Mononuclear cell (primary cell): ENCODE data around the gene ACVRL1. TPM values are rescaled to one million over a fixed set of nuclear protein-coding genes. Genes with fewer than 3 reads are reported as not detected.

Experiments
- H3K27me3 ChIP-seq: 2 replicates; pipeline ENCODE4 v1.6.0; 2011; ENCODE audit warnings: low read length, control low read depth; ENCODE audit not compliant: insufficient read depth
- H3K4me1 ChIP-seq: 2 replicates; pipeline ENCODE4 v1.5.1; 2011; ENCODE audit warnings: mild to moderate bottlenecking, low read length, control low read depth; ENCODE audit not compliant: insufficient read depth
- H3K4me3 ChIP-seq: 2 replicates; pipeline ENCODE4 v1.5.1; 2011; ENCODE audit warnings: mild to moderate bottlenecking, low read length, moderate library complexity
- H3K9me3 ChIP-seq: 2 replicates; pipeline ENCODE4 v1.5.1; 2011; ENCODE audit warnings: low read depth, mild to moderate bottlenecking, control low read depth, low read length
- total RNA-seq: library from RNA; depleted of rRNA; stranded (reverse); fragments of >200 nt; gene quantifications from one replicate; pipeline ENCODE4 v1.2.3, GENCODE V29; 2012

The ACVRL1 gene
- total RNA-seq, 1 donor = 0.31 TPM

- Histone ChIP-seq H3K4me3 (no peak overlapping the region), H3K9me3 (no peaks in the 10 kb centered on the region), H3K27me3 (no peaks in the 10 kb centered on the region), H3K4me1 (peaks cover 13% of the 10 kb centered on the region)
Measured at GRCh38 chr12:51962737-51963136, 55.4 kb downstream of the ACVRL1 start.

- Histone ChIP-seq H3K27me3 (no peaks in the 10 kb centered on the region), H3K4me1 (peaks cover 13% of the 10 kb centered on the region), H3K4me3 (no peak overlapping the region), H3K9me3 (no peaks in the 10 kb centered on the region)
Measured at GRCh38 chr12:51963477-51963876, 56.2 kb downstream of the ACVRL1 start.

GRCh38 chr12:51969643-51970042, 62.3 kb downstream of the ACVRL1 start:
- Histone ChIP-seq H3K9me3 (no peaks in the 10 kb centered on the region), H3K4me1 (peaks cover 54% of the 10 kb centered on the region), H3K27me3 (no peaks in the 10 kb centered on the region), H3K4me3 (no peak overlapping the region)

GRCh38 chr12:51970904-51971646, 63.8 kb downstream of the ACVRL1 start:
- H3K27me3 ChIP-seq = no peaks in the 10 kb centered on the region
- H3K4me1 ChIP-seq = peaks cover 69% of the 10 kb centered on the region
- no peak overlapping the region for H3K4me3 ChIP-seq
- H3K9me3 ChIP-seq = no peaks in the 10 kb centered on the region

- Histone ChIP-seq H3K27me3 (no peaks in the 10 kb centered on the region), H3K4me1 (peaks cover 77% of the 10 kb centered on the region), H3K4me3 (no peak overlapping the region), H3K9me3 (no peaks in the 10 kb centered on the region)
Measured at GRCh38 chr12:51971679-51972421, 64.5 kb downstream of the ACVRL1 start.

GRCh38 chr12:51972422-51972812, 65.1 kb downstream of the ACVRL1 start:
- no peaks in the 10 kb centered on the region for H3K9me3 ChIP-seq
- H3K4me1 ChIP-seq = peaks cover 82% of the 10 kb centered on the region
- no peaks in the 10 kb centered on the region for H3K27me3 ChIP-seq
- no peak overlapping the region for H3K4me3 ChIP-seq

GRCh38 chr12:51972849-51973273, 65.6 kb downstream of the ACVRL1 start:
- Histone ChIP-seq H3K4me3 (no peak overlapping the region), H3K9me3 (no peaks in the 10 kb centered on the region), H3K4me1 (peaks cover 87% of the 10 kb centered on the region), H3K27me3 (no peaks in the 10 kb centered on the region)

Other genes with a start within 250 kb of the ACVRL1 start
- gene FIGNL2, start 58.8 kb upstream of the ACVRL1 start, total RNA-seq = 0.31 TPM
- gene ANKRD33, start 19.4 kb upstream of the ACVRL1 start, total RNA-seq = 0.10 TPM
- 11.4 TPM for gene ACVR1B, start 44.2 kb downstream of the ACVRL1 start, total RNA-seq
- gene TAMALIN, start 99.4 kb downstream of the ACVRL1 start, total RNA-seq = 122 TPM
- 126 TPM for gene NR4A1, start 143.9 kb downstream of the ACVRL1 start, total RNA-seq
- gene ATG101, start 162.5 kb downstream of the ACVRL1 start, total RNA-seq = 11.9 TPM
- 0.42 TPM for gene SMIM41, start 172.2 kb downstream of the ACVRL1 start, total RNA-seq